Adrenal gland (tissue), 12 donors: ENCODE measurements around the gene TMA16. TPM values are rescaled to one million over a fixed set of nuclear protein-coding genes. Genes with fewer than 3 reads are reported as not detected.

Experiments used
- DNase-seq, 7 donors: peaks; one replicate each; pipeline ENCODE4 v3.0.0-alpha.2; 2019 to 2020
- H3K27ac ChIP-seq, 5 donors: fragments of 200-600 bp; sonication (generic) in 4 of 5; 1 replicate in 3 of 5; 2 replicates in 2 of 5; pipeline versions ENCODE4 v1.5.1 to v1.8.0; 2016 to 2020; ENCODE audit warnings: mild to moderate bottlenecking in 1 of 5
- H3K27me3 ChIP-seq: fragments of 200-600 bp; 2 replicates; pipeline ENCODE4 v1.8.0; 2021
- H3K36me3 ChIP-seq, 2 donors: fragments of 200-600 bp; replicated peaks in 1 of 2; 1 replicate in 1 of 2; 2 replicates in 1 of 2; pipeline versions ENCODE4 v1.5.1 to v1.8.0; 2018 to 2022
- H3K4me1 ChIP-seq, 2 donors: fragments of 200-600 bp; replicated peaks in 1 of 2; 1 replicate in 1 of 2; 2 replicates in 1 of 2; pipeline versions ENCODE4 v1.5.1 to v1.8.0; 2018 to 2021
- H3K4me3 ChIP-seq, 4 donors: fragments of 200-600 bp; sonication (generic) in 3 of 4; one replicate each; pipeline ENCODE4 v1.5.1; 2016 to 2018
- H3K9me3 ChIP-seq, 3 donors: fragments of 200-600 bp; sonication (generic) in 1 of 3; replicated peaks in 1 of 3; 1 replicate in 2 of 3; 2 replicates in 1 of 3; pipeline versions ENCODE4 v1.5.1 to v1.8.0; 2016 to 2021
- POLR2A ChIP-seq, 2 donors: fragments of 450-650 bp; IDR thresholded peaks; one replicate each; pipeline ENCODE4 v1.6.1; 2017; ENCODE audit warnings: antibody characterized with exemption in 2 of 2, mild to moderate bottlenecking in 2 of 2, moderate library complexity in 1 of 2
- WGBS, 4 donors: extraction: QIAGEN DNeasy Blood & Tissue Kit in 2 of 4; methylation state at CpG; one replicate each; pipeline versions ENCODE4 v1.1.5 to v1.1.7; 2013 to 2017; 5-methylcytosine and 5-hydroxymethylcytosine counted together
- intact Hi-C, 2 donors: fragments of 100-400 bp; cut with DNase I; formaldehyde crosslinking; loops; one replicate each; pipeline versions ENCODE4 v1.14.1 to v1.15.0; 2022 to 2023
- polyA plus RNA-seq, 3 donors: library from polyadenylated mRNA; stranded (reverse); fragments of 200-250 nt in 2 of 3; fragments of 350-450 nt in 1 of 3; fragmentation: Illumina TruSeq in 1 of 3; extraction: RNeasy Lipid Tissue Mini Kit (QIAGEN cat#74804) in 1 of 3; gene quantifications; one replicate each; pipeline ENCODE4 v1.2.3, GENCODE V29; 2013 to 2014
- total RNA-seq, 9 donors: library from RNA; depleted of rRNA in 4 of 9; stranded (reverse); fragments of >200 nt in 4 of 9; fragments of 120-200 nt in 1 of 9; fragmentation: NEBNext Ultra II Directional in 1 of 9; extraction: Animal tissue kit (Norgen Biotek cat#: 25700) in 1 of 9; gene quantifications; one replicate each; pipeline versions ENCODE4 v1.1.0 to v1.2.4, GENCODE V29; 2013 to 2023
- TF ChIP-seq, protein P1 (sequence below), 6 experiments: fragments of 450-650 bp in 4 of 6; fragments of 200-600 bp in 2 of 6; sonication (generic) in 1 of 6; IDR thresholded peaks; 1 replicate in 5 of 6; 2 replicates in 1 of 6; pipeline versions ENCODE4 v1.5.1 to v1.8.0; 2016 to 2021; ENCODE audit warnings: antibody characterized with exemption in 6 of 6, mild to moderate bottlenecking in 2 of 6, moderate library complexity in 1 of 6
- donor health status: healthy with polysubstance abuse.
- donor health status: Bipolar disorder and iron deficiency.
- donor health status: DM: yes; HTN: yes; CAD: no.
- donor health status: DM: no; HTN: no; CAD: no.
- donor health status: DM: no; HTN: no; CAD: no.
- donor health status: DM: yes; HTN: yes; CAD: no.

TMA16 gene
- total and polyA plus RNA-seq, 12 donors: 7.7 to 63.1 (median 17.8) TPM

DNA sequence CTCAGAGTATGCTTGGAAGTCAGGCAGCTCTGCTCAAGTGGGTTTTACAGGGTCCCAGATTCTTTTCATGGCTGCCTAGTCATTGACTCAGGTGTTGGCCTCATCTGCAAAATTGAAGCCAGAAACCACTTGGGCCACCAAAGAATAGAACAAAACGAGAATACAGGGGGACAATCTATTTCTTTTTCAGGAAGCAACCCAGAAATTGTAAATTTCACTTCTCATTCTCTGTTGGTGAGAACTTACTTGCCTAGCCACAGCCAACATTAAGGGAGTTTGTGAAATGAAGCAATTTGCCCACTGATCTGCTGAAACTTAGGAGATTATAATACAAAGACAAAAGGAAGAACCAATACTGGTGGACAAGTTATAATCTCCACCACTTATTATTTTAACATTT lies 12.3 kb upstream of the TMA16 start:
- no peaks in the 10 kb centered on the region for H3K4me1 ChIP-seq
- H3K9me3 ChIP-seq: no peaks in the 10 kb centered on the region
- no peaks in the 10 kb centered on the region for H3K27me3 ChIP-seq
- no peak overlapping the region for H3K27ac ChIP-seq
- no peak overlapping the region for H3K4me3 ChIP-seq
- H3K36me3 ChIP-seq: no peaks in the 10 kb centered on the region
- TF ChIP-seq POLR2A (IDR thresholded peaks at IDR 0.05): no peak
- TF ChIP-seq, protein P1, sequence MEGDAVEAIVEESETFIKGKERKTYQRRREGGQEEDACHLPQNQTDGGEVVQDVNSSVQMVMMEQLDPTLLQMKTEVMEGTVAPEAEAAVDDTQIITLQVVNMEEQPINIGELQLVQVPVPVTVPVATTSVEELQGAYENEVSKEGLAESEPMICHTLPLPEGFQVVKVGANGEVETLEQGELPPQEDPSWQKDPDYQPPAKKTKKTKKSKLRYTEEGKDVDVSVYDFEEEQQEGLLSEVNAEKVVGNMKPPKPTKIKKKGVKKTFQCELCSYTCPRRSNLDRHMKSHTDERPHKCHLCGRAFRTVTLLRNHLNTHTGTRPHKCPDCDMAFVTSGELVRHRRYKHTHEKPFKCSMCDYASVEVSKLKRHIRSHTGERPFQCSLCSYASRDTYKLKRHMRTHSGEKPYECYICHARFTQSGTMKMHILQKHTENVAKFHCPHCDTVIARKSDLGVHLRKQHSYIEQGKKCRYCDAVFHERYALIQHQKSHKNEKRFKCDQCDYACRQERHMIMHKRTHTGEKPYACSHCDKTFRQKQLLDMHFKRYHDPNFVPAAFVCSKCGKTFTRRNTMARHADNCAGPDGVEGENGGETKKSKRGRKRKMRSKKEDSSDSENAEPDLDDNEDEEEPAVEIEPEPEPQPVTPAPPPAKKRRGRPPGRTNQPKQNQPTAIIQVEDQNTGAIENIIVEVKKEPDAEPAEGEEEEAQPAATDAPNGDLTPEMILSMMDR (IDR thresholded peaks at IDR 0.05): no peak
- DNase-seq: no peak
- WGBS, 4 donors: 17 to 31% (median 25%) methylated on average over 1 of the region's 1 CpG
- intact Hi-C loops: loop anchor here in 1 of 2 donors (10.0 kb wide), 1 partner anchor 63 kb away; no protein-coding TSS in a partner anchor

DNA sequence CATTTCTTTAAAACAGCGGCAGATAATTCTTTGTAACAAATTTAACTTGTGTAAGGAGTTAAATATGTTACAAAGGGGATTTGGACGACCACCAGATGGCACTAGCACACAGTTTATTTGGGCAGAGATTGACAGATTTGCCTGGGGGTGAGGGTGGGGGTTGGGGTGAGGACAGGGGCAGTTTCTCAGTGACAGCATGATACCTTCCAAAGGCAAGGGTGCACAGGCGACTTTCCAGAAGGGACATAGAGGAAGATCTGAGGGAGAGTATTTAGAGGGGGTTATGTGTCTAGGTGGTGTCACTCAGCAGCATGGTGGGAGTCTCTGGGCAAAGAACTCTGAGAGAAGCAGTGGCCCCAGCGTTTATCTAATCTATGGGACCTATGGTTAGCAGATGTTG lies 9.6 kb upstream of the TMA16 start:
- Histone ChIP-seq H3K4me3 (no peak overlapping the region), H3K4me1 (no peaks in the 10 kb centered on the region), H3K27me3 (no peaks in the 10 kb centered on the region), H3K9me3 (no peaks in the 10 kb centered on the region), H3K27ac (no peak overlapping the region), H3K36me3 (no peaks in the 10 kb centered on the region)
- DNase-seq: peak in 5 of 7 donors; percentile 27 to 64 (median 51)
- intact Hi-C loops: loop anchor here (5.0 to 10.0 kb wide), 2 partner anchors 60 to 62 kb away; no protein-coding TSS in a partner anchor
- WGBS, 4 donors: 9 to 26% (median 17%) methylated on average over 4 of the region's 4 CpGs
- no peak for TF ChIP-seq POLR2A (IDR thresholded peaks at IDR 0.05)
- TF ChIP-seq, protein P1 (IDR thresholded peaks at IDR 0.05): peak; percentile 32 to 60 (median 46)

DNA sequence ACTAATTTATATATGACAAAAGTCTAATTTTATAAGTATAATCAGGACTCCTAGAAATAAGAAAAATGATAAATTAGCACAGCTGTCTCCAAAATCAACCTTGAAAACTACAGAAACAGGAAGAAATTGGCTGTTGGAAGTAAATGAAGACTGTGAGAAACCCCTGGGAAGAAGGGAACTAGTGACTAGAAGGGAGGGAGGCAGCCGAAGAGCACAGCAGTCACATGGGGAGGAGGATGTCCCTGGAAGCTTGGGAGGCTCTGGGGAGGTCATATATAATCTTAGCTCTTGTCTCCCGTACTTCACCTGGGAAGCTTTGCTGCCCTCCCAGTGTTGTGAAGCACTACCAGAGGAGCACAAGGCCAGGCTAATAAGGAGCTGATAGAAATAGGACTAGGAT lies 8.9 kb upstream of the TMA16 start:
- intact Hi-C loops: loop anchor here (5.0 to 10.0 kb wide), 2 partner anchors 59 to 62 kb away; no protein-coding TSS in a partner anchor
- no peaks in the 10 kb centered on the region for H3K36me3 ChIP-seq
- WGBS, 4 donors: 24 to 32% (median 31%) methylated on average over 2 of the region's 2 CpGs
- H3K9me3 ChIP-seq: no peaks in the 10 kb centered on the region
- DNase-seq: no peak
- no peaks in the 10 kb centered on the region for H3K4me1 ChIP-seq
- TF ChIP-seq POLR2A (IDR thresholded peaks at IDR 0.05): no peak
- TF ChIP-seq, protein P1 (IDR thresholded peaks at IDR 0.05): no peak
- no peak overlapping the region for H3K4me3 ChIP-seq
- H3K27ac ChIP-seq: no peak overlapping the region
- H3K27me3 ChIP-seq: no peaks in the 10 kb centered on the region

DNA sequence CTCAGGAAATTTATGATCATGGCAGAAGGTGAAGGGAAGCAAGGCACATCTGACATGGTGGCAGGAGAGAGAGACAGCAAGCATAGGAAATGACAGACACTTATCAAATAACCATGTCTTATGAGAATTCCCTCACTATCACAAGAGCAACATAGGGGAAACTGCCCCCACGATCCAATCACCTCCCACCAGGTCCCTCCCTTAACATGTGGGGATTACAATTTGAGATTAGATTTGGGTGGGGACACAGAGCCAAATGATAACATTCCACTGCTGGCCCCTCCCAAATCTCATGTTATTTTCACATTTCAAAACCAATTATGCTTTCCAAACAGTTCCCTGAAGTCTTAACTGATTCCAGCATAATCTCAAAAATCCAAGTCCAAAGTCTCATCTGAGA lies 8.2 kb upstream of the TMA16 start:
- no peak for DNase-seq
- WGBS, 4 donors: 60 to 85% (median 72%) methylated on average over 1 of the region's 1 CpG

More for the DNA sequence above, 8.2 kb upstream of the TMA16 start:
- no peaks in the 10 kb centered on the region for H3K36me3 ChIP-seq
- intact Hi-C loops: loop anchor here (5.0 to 10.0 kb wide), 2 partner anchors 58 to 61 kb away; no protein-coding TSS in a partner anchor
- no peak overlapping the region for H3K4me3 ChIP-seq
- H3K9me3 ChIP-seq: no peaks in the 10 kb centered on the region
- no peaks in the 10 kb centered on the region for H3K4me1 ChIP-seq
- no peak overlapping the region for H3K27ac ChIP-seq
- TF ChIP-seq, protein P1 (IDR thresholded peaks at IDR 0.05): no peak
- TF ChIP-seq POLR2A (IDR thresholded peaks at IDR 0.05): no peak
- H3K27me3 ChIP-seq: no peaks in the 10 kb centered on the region
